SKM-1 treated with dmso at 0.1 percent for 144 hours (cell line): ENCODE measurements around the gene ATP7B.
A peak's percentile ranks its signal among the peaks of the same experiment; 100 is the strongest.
"Not testable (repeated sequence)": the region's sequence is repeated elsewhere in the genome, so short reads cannot be mapped to it uniquely, and the experiment has no call there.

Experiments used
- DNase-seq: peaks from one replicate; lab custom pipeline; 2025; ENCODE audit not compliant: unreplicated experiment; lab: John Stamatoyannopoulos, UW

Gene ATP7B

GRCh38 chr13:52010890-52011631 lies at the start of gene ATP7B:
Gene ATP7B, minus strand, starts transcription at chr13:52011450. Its CDS starts 113 bp downstream, at chr13:52011337.
- DNase-seq, result no peak

- no peak for DNase-seq
Measured at GRCh38 chr13:52053460-52053859, 42.2 kb upstream of the ATP7B start.

GRCh38 chr13:52051400-52051799 lies 40.1 kb upstream of the ATP7B start:
- no peak for DNase-seq

GRCh38 chr13:52048516-52048915 lies 37.3 kb upstream of the ATP7B start:
- no peak for DNase-seq

GRCh38 chr13:52047463-52047862 lies 36.2 kb upstream of the ATP7B start:
- DNase-seq, result no peak

- DNase-seq, result no peak
Measured at GRCh38 chr13:52043675-52044074, 32.4 kb upstream of the ATP7B start.

GRCh38 chr13:52036037-52036436 lies 24.8 kb upstream of the ATP7B start:
- DNase-seq, result no peak

GRCh38 chr13:52034616-52035226 lies 23.5 kb upstream of the ATP7B start:
- DNase-seq, result no peak

- DNase-seq, result no peak
Measured at GRCh38 chr13:52033039-52033438, 21.8 kb upstream of the ATP7B start.

- not testable (repeated sequence) for DNase-seq
Measured at GRCh38 chr13:52030401-52030800, 19.2 kb upstream of the ATP7B start.

- no peak for DNase-seq
Measured at GRCh38 chr13:52029569-52029968, 18.3 kb upstream of the ATP7B start.

- no peak for DNase-seq
Measured at GRCh38 chr13:52027832-52028231, 16.6 kb upstream of the ATP7B start.

- no peak for DNase-seq
Measured at GRCh38 chr13:52026246-52026626, 15.0 kb upstream of the ATP7B start.

- DNase-seq, result no peak
Measured at GRCh38 chr13:52025475-52026245, 14.4 kb upstream of the ATP7B start.

GRCh38 chr13:52024481-52024880 lies 13.2 kb upstream of the ATP7B start, which contains the start of gene UTP14C:
Gene UTP14C, plus strand, starts transcription at chr13:52024691. Its CDS starts 4,114 bp downstream, at chr13:52028805.
- no peak for DNase-seq

GRCh38 chr13:52022356-52022755 lies 11.1 kb upstream of the ATP7B start:
- DNase-seq, result no peak

GRCh38 chr13:52020191-52020590 lies 8.9 kb upstream of the ATP7B start:
- DNase-seq, result no peak

GRCh38 chr13:52016296-52016695 lies 5.0 kb upstream of the ATP7B start:
- no peak for DNase-seq

GRCh38 chr13:52012512-52012836 lies 1.2 kb upstream of the ATP7B start:
- DNase-seq, result no peak

GRCh38 chr13:52011632-52012511 lies 622 bp upstream of the ATP7B start, which contains the start of gene ALG11:
Gene ALG11, plus strand, starts transcription at chr13:52012398. Its CDS starts 21 bp downstream, at chr13:52012419.
- peak; percentile 93 for DNase-seq

GRCh38 chr13:52009946-52010345 lies 1.3 kb downstream of the ATP7B start:
- DNase-seq, result no peak
